ENCODE results near the gene SCYL1. TPM values are rescaled to one million over a fixed set of nuclear protein-coding genes. Genes with fewer than 3 reads are reported as not detected.

SCYL1 gene
- total and polyA plus RNA-seq, 8 donors = 51.7 to 82.5 (median 60.9) TPM

GRCh38 chr11:65574811-65575567 lies 50.1 kb downstream of the SCYL1 start:
- DNase-seq (no peak), ATAC-seq (no peak)
- no peaks in the 10 kb centered on the region for H3K9me3 ChIP-seq
- no peaks in the 10 kb centered on the region for H3K27me3 ChIP-seq
- no peak for TF ChIP-seq CTCF (IDR thresholded peaks at IDR 0.05)
- H3K27ac ChIP-seq = peak overlapping the region; percentile 89 to 99
- H3K4me3 ChIP-seq = peak overlapping the region; percentile 68 to 91
- H3K36me3 ChIP-seq = peaks cover 0 to 29% of the 10 kb centered on the region in 2 donors
- intact Hi-C loops (cut with DNase I) = no loop called here
- H3K4me1 ChIP-seq = peaks cover 45 to 80% of the 10 kb centered on the region in 2 donors

- Histone ChIP-seq H3K36me3 (peaks cover 0 to 36% of the 10 kb centered on the region in 2 donors), H3K4me1 (peaks cover 45 to 79% of the 10 kb centered on the region in 2 donors), H3K27ac (peak within 1 kb of the TSS; percentile 89 to 99), H3K9me3 (no peaks in the 10 kb centered on the region), H3K4me3 (peak within 1 kb of the TSS; percentile 68 to 91), H3K27me3 (no peaks in the 10 kb centered on the region)
- ATAC-seq = peak; percentile 26
- DNase-seq = peak in 2 of 4 donors; percentile 78 to 96
- intact Hi-C loops (cut with DNase I) = no loop called here
- TF ChIP-seq CTCF (IDR thresholded peaks at IDR 0.05) = no peak
Observed at GRCh38 chr11:65575568-65576231, 50.8 kb downstream of the SCYL1 start, which contains the start of gene EHBP1L1. Gene EHBP1L1 (plus strand): TSS chr11:65576053. CDS start chr11:65576303, 250 bp downstream.

- Histone ChIP-seq H3K9me3 (no peaks in the 10 kb centered on the region), H3K27ac (peak overlapping the region; percentile 84 to 99), H3K4me1 (peaks cover 39 to 76% of the 10 kb centered on the region in 2 donors), H3K36me3 (peaks cover 0 to 42% of the 10 kb centered on the region in 2 donors), H3K4me3 (peak overlapping the region; percentile 68 to 91), H3K27me3 (no peaks in the 10 kb centered on the region)
- TF ChIP-seq CTCF (IDR thresholded peaks at IDR 0.05) = no peak
- intact Hi-C loops (cut with DNase I) = no loop called here
- ATAC-seq = no peak
- peak in 1 of 4 donors; percentile 64 for DNase-seq
Observed at GRCh38 chr11:65576232-65576866, 51.5 kb downstream of the SCYL1 start.

GRCh38 chr11:65576867-65577755 lies 52.2 kb downstream of the SCYL1 start:
- Histone ChIP-seq H3K4me1 (peaks cover 31 to 68% of the 10 kb centered on the region in 2 donors), H3K36me3 (peaks cover 0 to 50% of the 10 kb centered on the region in 2 donors), H3K27me3 (no peaks in the 10 kb centered on the region), H3K4me3 (peak overlapping the region; percentile 68 to 91), H3K27ac (peak overlapping the region; percentile 84 to 99), H3K9me3 (no peaks in the 10 kb centered on the region)
- intact Hi-C loops (cut with DNase I) = no loop called here
- peak in 2 of 4 donors; percentile 86 to 97 for DNase-seq
- peak; percentile 43 for ATAC-seq
- no peak for TF ChIP-seq CTCF (IDR thresholded peaks at IDR 0.05)

Data from left lung (tissue), 10 donors.